Caco-2 (cell line): ENCODE measurements around the gene PPP4R1. TPM values are rescaled to one million over a fixed set of nuclear protein-coding genes. Genes with fewer than 3 reads are reported as not detected.

Experiments
- BruUV-seq: library from RNA; stranded (reverse); fragments of 400-500 nt; replicated peaks from 2 replicates; lab custom pipeline; 2021; lab: Mats Ljungman, UMichigan
- CTCF ChIA-PET: fragments of 300-600 bp; sonication (Branson Sonifier 250); formaldehyde crosslinking; loops from one replicate; lab custom pipeline; 2022; ENCODE audit warnings: antibody characterized with exemption; lab: Charles Lee
- POLR2A ChIA-PET: fragments of 300-600 bp; sonication (Branson Sonifier 250); formaldehyde crosslinking; loops from one replicate; lab custom pipeline; 2022; ENCODE audit warnings: antibody characterized with exemption; lab: Charles Lee
- DNase-seq, 2 experiments: peaks; one replicate each; pipeline versions ENCODE4 v3.0.0 to v3.0.0-alpha.2; 2020 to 2022
- H3K27me3 ChIP-seq: replicated peaks from 2 replicates; pipeline ENCODE4 v1.6.0; 2011; ENCODE audit warnings: low read length; ENCODE audit not compliant: control insufficient read depth, insufficient read depth
- H3K36me3 ChIP-seq: 2 replicates; pipeline ENCODE4 v1.5.1; 2011; ENCODE audit warnings: low read length; ENCODE audit not compliant: control insufficient read depth, insufficient read depth
- H3K4me1 ChIP-seq: fragments of 250-450 bp; sonication (Bioruptor Pico); 2 replicates; pipeline ENCODE4 v1.5.1; 2020; ENCODE audit warnings: mild to moderate bottlenecking
- H3K4me3 ChIP-seq: 2 replicates; pipeline ENCODE4 v1.5.1; 2011; ENCODE audit warnings: low read depth, mild to moderate bottlenecking, control low read depth, low read length
- H3K9me3 ChIP-seq: fragments of 250-450 bp; sonication (Bioruptor Pico); 2 replicates; pipeline ENCODE4 v1.5.1; 2020; ENCODE audit warnings: mild to moderate bottlenecking, moderate library complexity
- H3K27ac Mint-ChIP-seq: one replicate; pipeline ENCODE4 v1.8.0; 2022; ENCODE audit warnings: mixed read lengths; ENCODE audit not compliant: unreplicated experiment
- H3K27me3 Mint-ChIP-seq: one replicate; pipeline ENCODE4 v1.8.0; 2022; ENCODE audit warnings: mixed read lengths; ENCODE audit not compliant: insufficient read depth, unreplicated experiment
- H3K36me3 Mint-ChIP-seq: one replicate; pipeline ENCODE4 v1.8.0; 2022; ENCODE audit warnings: mild to moderate bottlenecking, mixed read lengths; ENCODE audit not compliant: insufficient read depth, unreplicated experiment
- H3K4me1 Mint-ChIP-seq: one replicate; pipeline ENCODE4 v1.8.0; 2022; ENCODE audit warnings: low read depth, mixed read lengths; ENCODE audit not compliant: unreplicated experiment
- H3K4me3 Mint-ChIP-seq: one replicate; pipeline ENCODE4 v1.8.0; 2022; ENCODE audit warnings: mild to moderate bottlenecking, moderate library complexity, mixed read lengths; ENCODE audit not compliant: unreplicated experiment
- H3K9me3 Mint-ChIP-seq: one replicate; pipeline ENCODE4 v1.8.0; 2022; ENCODE audit warnings: mixed read lengths; ENCODE audit not compliant: unreplicated experiment
- intact Hi-C: fragments of 100-400 bp; cut with micrococcal nuclease; formaldehyde crosslinking; loops from one replicate; pipeline ENCODE4 v1.10.0; 2022; ENCODE audit not compliant: unreplicated experiment
- total RNA-seq: library from RNA; stranded (reverse); gene quantifications from 2 replicates; pipeline ENCODE4 v1.2.3, GENCODE V29; 2022
- TF ChIP-seq, protein P1 (sequence below), 2 experiments: fragments of 200-600 bp in 1 of 2; IDR thresholded peaks; 1 replicate in 1 of 2; 2 replicates in 1 of 2; pipeline versions ENCODE4 v1.5.1 to v1.8.0; 2011 to 2022; ENCODE audit warnings: antibody characterized with exemption in 1 of 2, control low read depth in 1 of 2, inconsistent platforms in 1 of 2, low read depth in 1 of 2, low read length in 1 of 2, mild to moderate bottlenecking in 1 of 2, moderate library complexity in 1 of 2; ENCODE audit not compliant: insufficient read depth in 1 of 2, severe bottlenecking in 1 of 2, unreplicated experiment in 1 of 2

PPP4R1 gene
- total RNA-seq, 1 experiment from 2014 or later = 96.6 TPM

DNA sequence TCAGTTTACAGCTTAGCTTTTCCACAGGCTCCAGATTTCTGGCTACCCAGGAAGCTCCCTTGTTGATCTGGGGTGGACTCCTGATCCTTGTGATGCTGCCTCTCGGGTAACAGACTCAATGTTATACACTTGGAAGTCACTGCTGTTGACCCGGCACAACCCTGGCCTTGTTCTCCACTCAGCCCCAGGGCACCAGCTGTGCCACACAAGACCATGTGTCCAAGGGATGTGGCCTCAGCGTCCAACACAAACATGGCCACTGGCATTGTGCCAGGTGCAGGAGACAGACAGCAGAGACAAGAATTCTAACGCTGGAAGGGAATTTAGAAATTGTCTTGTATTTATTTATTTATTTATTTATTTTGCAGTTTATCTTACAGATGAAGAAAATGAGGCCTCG lies 39.0 kb upstream of the PPP4R1 start:
- ChIA-PET CTCF (no interaction called here), POLR2A (interaction anchor here (0.7 kb wide), 1 partner anchor 20 kb away, joined by 3 read pairs; no protein-coding TSS in a partner anchor)
- H3K27me3 ChIP-seq = no peaks in the 10 kb centered on the region
- no peak overlapping the region for H3K27ac Mint-ChIP-seq
- no peaks in the 10 kb centered on the region for H3K36me3 ChIP-seq
- BruUV-seq = no TSS peak
- H3K36me3 Mint-ChIP-seq = no peaks in the 10 kb centered on the region
- H3K4me3 ChIP-seq = no peak overlapping the region
- H3K27me3 Mint-ChIP-seq = no peaks in the 10 kb centered on the region
- TF ChIP-seq, protein P1, sequence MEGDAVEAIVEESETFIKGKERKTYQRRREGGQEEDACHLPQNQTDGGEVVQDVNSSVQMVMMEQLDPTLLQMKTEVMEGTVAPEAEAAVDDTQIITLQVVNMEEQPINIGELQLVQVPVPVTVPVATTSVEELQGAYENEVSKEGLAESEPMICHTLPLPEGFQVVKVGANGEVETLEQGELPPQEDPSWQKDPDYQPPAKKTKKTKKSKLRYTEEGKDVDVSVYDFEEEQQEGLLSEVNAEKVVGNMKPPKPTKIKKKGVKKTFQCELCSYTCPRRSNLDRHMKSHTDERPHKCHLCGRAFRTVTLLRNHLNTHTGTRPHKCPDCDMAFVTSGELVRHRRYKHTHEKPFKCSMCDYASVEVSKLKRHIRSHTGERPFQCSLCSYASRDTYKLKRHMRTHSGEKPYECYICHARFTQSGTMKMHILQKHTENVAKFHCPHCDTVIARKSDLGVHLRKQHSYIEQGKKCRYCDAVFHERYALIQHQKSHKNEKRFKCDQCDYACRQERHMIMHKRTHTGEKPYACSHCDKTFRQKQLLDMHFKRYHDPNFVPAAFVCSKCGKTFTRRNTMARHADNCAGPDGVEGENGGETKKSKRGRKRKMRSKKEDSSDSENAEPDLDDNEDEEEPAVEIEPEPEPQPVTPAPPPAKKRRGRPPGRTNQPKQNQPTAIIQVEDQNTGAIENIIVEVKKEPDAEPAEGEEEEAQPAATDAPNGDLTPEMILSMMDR (IDR thresholded peaks at IDR 0.05; ENCODE audit: insufficient read depth in 1 of 2, low read depth in 1 of 2, low read length in 1 of 2, severe bottlenecking in 1 of 2, unreplicated experiment in 1 of 2) = no peak
- H3K9me3 Mint-ChIP-seq = no peaks in the 10 kb centered on the region
- no peaks in the 10 kb centered on the region for H3K9me3 ChIP-seq
- peaks cover 2% of the 10 kb centered on the region for H3K4me1 ChIP-seq
- H3K4me3 Mint-ChIP-seq = no peak overlapping the region
- H3K4me1 Mint-ChIP-seq = peaks cover 5% of the 10 kb centered on the region
- no peak for DNase-seq
- intact Hi-C loops = no loop called here

DNA sequence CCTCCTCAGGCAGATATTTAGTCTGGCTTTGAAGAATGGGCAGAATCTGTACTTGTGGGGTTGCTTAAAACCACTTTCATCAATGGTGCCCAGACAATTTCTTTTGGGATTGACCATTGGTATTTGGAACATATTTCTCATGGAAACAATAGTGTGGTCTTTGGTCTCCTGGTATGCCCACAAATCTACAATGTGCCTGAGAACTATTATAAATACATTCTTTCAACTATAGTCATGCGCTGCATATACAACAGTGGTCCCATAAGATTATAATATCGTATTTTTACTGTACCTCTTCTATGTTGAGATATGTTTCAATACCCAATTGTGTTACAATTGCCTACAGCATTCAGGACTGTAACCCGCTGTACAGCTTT lies 34.8 kb upstream of the PPP4R1 start:
- CTCF ChIA-PET = no interaction called here
- Histone ChIP-seq H3K4me3 (no peak overlapping the region), H3K9me3 (no peaks in the 10 kb centered on the region), H3K27me3 (no peaks in the 10 kb centered on the region), H3K4me1 (peaks cover 20% of the 10 kb centered on the region), H3K36me3 (no peaks in the 10 kb centered on the region)
- TF ChIP-seq, protein P1 (IDR thresholded peaks at IDR 0.05; ENCODE audit: insufficient read depth in 1 of 2, low read depth in 1 of 2, low read length in 1 of 2, severe bottlenecking in 1 of 2, unreplicated experiment in 1 of 2) = no peak
- peaks cover 17% of the 10 kb centered on the region for H3K4me1 Mint-ChIP-seq
- H3K9me3 Mint-ChIP-seq = no peaks in the 10 kb centered on the region
- BruUV-seq = no TSS peak
- DNase-seq = no peak
- H3K36me3 Mint-ChIP-seq = no peaks in the 10 kb centered on the region
- no peaks in the 10 kb centered on the region for H3K27me3 Mint-ChIP-seq
- intact Hi-C loops = no loop called here
- POLR2A ChIA-PET = interaction anchor here (0.7 kb wide), 1 partner anchor 168 kb away, joined by 9 read pairs; no protein-coding TSS in a partner anchor
- no peak overlapping the region for H3K4me3 Mint-ChIP-seq
- H3K27ac Mint-ChIP-seq = peak overlapping the region; percentile 61

DNA sequence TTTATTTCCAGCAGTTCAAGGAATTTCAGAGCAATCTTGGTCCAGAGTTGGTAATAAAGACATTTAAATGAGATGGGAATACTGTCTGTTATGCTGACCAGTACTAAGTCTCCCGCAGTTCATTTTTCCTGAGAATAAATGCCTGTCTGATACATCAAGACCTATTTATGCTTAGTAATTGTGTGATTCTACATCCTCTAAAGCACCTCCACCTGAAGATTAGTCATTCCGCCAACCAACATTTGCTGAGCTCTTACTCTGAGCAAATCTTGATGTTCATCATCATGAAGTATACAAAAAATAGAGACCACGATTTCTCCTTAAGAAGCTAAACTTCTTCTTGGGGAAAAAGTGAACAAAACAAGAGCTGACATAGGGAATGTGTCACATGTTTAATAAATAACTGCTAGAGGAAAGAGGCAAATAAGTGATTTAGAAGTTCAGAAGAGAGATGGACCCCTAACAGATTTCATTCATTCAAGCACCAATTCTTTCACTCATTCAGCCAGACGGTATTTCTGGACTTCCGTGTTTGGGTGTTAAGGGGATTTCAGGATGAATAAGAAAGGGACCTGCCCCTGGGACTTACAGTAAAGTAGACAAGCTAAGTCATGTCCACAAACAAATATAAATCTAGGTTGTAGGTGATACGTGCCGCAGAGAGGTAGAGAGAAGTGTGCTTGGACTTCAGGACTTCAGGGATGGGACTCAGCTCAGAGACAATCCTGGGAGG lies 34.2 kb upstream of the PPP4R1 start:
- peak overlapping the region; percentile 61 for H3K27ac Mint-ChIP-seq
- CTCF ChIA-PET = no interaction called here

More for the DNA sequence above, 34.2 kb upstream of the PPP4R1 start:
- Mint-ChIP-seq H3K27me3 (no peaks in the 10 kb centered on the region), H3K4me1 (peaks cover 17% of the 10 kb centered on the region), H3K4me3 (no peak overlapping the region), H3K9me3 (no peaks in the 10 kb centered on the region), H3K36me3 (no peaks in the 10 kb centered on the region)
- Histone ChIP-seq H3K4me3 (no peak overlapping the region), H3K9me3 (no peaks in the 10 kb centered on the region), H3K27me3 (no peaks in the 10 kb centered on the region), H3K36me3 (no peaks in the 10 kb centered on the region), H3K4me1 (peaks cover 25% of the 10 kb centered on the region)
- TF ChIP-seq, protein P1 (IDR thresholded peaks at IDR 0.05; ENCODE audit: insufficient read depth in 1 of 2, low read depth in 1 of 2, low read length in 1 of 2, severe bottlenecking in 1 of 2, unreplicated experiment in 1 of 2) = no peak
- intact Hi-C loops = no loop called here
- POLR2A ChIA-PET = no interaction called here
- no TSS peak for BruUV-seq
- no peak for DNase-seq
